Measurements from ENCODE around the gene SYNGR1.

Gene SYNGR1

GRCh38 chr22:39433476-39434242, 83.9 kb downstream of the SYNGR1 start:
- no peak for DNase-seq

- DNase-seq, result no peak
Observed at GRCh38 chr22:39434243-39434653, 84.5 kb downstream of the SYNGR1 start.

GRCh38 chr22:39434721-39435120, 84.9 kb downstream of the SYNGR1 start:
- DNase-seq, result no peak

Measured in stimulated activated CD4-positive, alpha-beta T cell treated with anti-CD3 and anti-CD28 coated beads, Interleukin-4, amount 100 ng/mL, for 24 hours (primary cell).